ENCODE results near the gene SMG7. TPM values are rescaled to one million over a fixed set of nuclear protein-coding genes. Genes with fewer than 3 reads are reported as not detected.

Gene SMG7
- total RNA-seq, 3 donors from 2014 or later (not counting 1 experiment from before 2014, with no cell fraction given): 56.5 to 78.5 (median 75.6) TPM

DNA sequence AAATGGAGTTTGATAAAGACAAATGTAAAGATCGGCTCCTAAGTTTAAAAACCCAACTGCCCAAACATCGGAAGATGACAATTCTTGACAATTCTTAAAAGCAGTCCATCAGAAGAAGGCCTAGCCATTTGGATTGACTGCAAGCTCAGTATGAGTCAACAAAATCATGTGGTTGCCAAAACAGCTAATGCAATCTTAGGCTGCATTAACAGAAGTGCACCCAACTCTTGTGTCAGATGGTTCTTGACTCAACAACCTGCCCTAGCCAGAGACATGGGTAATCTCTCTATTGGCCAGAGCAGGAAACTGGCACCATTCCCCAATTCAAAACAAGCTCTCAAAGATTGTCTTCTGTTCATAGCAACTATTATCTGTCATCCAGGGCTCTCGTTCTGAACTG is 127.8 kb downstream of the SMG7 start:
- no peaks in the 10 kb centered on the region for H3K9me3 Mint-ChIP-seq
- TF ChIP-seq, protein P1, sequence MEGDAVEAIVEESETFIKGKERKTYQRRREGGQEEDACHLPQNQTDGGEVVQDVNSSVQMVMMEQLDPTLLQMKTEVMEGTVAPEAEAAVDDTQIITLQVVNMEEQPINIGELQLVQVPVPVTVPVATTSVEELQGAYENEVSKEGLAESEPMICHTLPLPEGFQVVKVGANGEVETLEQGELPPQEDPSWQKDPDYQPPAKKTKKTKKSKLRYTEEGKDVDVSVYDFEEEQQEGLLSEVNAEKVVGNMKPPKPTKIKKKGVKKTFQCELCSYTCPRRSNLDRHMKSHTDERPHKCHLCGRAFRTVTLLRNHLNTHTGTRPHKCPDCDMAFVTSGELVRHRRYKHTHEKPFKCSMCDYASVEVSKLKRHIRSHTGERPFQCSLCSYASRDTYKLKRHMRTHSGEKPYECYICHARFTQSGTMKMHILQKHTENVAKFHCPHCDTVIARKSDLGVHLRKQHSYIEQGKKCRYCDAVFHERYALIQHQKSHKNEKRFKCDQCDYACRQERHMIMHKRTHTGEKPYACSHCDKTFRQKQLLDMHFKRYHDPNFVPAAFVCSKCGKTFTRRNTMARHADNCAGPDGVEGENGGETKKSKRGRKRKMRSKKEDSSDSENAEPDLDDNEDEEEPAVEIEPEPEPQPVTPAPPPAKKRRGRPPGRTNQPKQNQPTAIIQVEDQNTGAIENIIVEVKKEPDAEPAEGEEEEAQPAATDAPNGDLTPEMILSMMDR (IDR thresholded peaks at IDR 0.05): no peak
- H3K4me3 Mint-ChIP-seq: no peak overlapping the region
- DNase-seq: no peak
- no peaks in the 10 kb centered on the region for H3K27me3 Mint-ChIP-seq (ENCODE audit: low read depth in 2 of 2)
- H3K27me3 ChIP-seq (ENCODE audit: control insufficient read depth, insufficient read depth, low read length): no peaks in the 10 kb centered on the region
- WGBS (ENCODE audit: insufficient coverage): 93% methylated on average over 3 of the region's 3 CpGs
- ATAC-seq: no peak
- H3K27ac Mint-ChIP-seq: no peak overlapping the region
- H3K27ac ChIP-seq (ENCODE audit: low read length): no peak overlapping the region
- H3K36me3 Mint-ChIP-seq: no peaks in the 10 kb centered on the region
- no peak overlapping the region for H3K4me3 ChIP-seq (ENCODE audit: low read length)
- H3K36me3 ChIP-seq (ENCODE audit: control insufficient read depth, insufficient read depth, low read length): no peaks in the 10 kb centered on the region
- intact Hi-C loops (cut with micrococcal nuclease): no loop called here
- peaks cover 15% of the 10 kb centered on the region for H3K4me1 ChIP-seq (ENCODE audit: control insufficient read depth, insufficient read depth, low read length)
- H3K4me1 Mint-ChIP-seq: peaks cover 19 to 25% of the 10 kb centered on the region in 2 donors
- H3K9me3 ChIP-seq (ENCODE audit: control insufficient read depth, insufficient read depth, low read length): no peaks in the 10 kb centered on the region

DNA sequence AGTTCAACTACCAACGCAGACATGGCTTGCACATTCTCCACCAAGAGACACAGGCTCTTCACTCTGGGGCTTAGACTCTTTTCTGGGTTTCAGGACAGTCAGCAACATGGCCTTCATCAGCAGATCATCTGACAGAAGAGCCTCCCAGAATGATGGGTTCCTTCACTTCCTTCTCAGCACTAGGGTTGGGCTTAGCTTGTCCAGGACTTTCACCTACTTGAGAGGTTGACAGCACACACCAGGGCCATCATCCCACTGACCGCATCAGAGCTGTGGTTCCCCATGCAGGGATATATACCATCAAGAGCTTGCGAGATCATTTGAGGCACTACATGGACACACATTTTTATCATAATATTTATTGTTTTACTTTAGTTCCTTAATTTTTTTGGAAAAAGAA is 128.3 kb downstream of the SMG7 start:
- H3K9me3 Mint-ChIP-seq: no peaks in the 10 kb centered on the region
- 93% methylated on average over 3 of the region's 3 CpGs for WGBS (ENCODE audit: insufficient coverage)
- H3K4me3 Mint-ChIP-seq: no peak overlapping the region
- H3K27ac Mint-ChIP-seq: no peak overlapping the region
- intact Hi-C loops (cut with micrococcal nuclease): no loop called here
- H3K36me3 ChIP-seq (ENCODE audit: control insufficient read depth, insufficient read depth, low read length): no peaks in the 10 kb centered on the region
- H3K4me3 ChIP-seq (ENCODE audit: low read length): no peak overlapping the region
- no peaks in the 10 kb centered on the region for H3K36me3 Mint-ChIP-seq
- DNase-seq (no peak), ATAC-seq (no peak)
- TF ChIP-seq, protein P1 (IDR thresholded peaks at IDR 0.05): no peak
- no peaks in the 10 kb centered on the region for H3K27me3 ChIP-seq (ENCODE audit: control insufficient read depth, insufficient read depth, low read length)
- peaks cover 19 to 27% of the 10 kb centered on the region in 2 donors for H3K4me1 Mint-ChIP-seq
- H3K4me1 ChIP-seq (ENCODE audit: control insufficient read depth, insufficient read depth, low read length): peaks cover 15% of the 10 kb centered on the region
- no peaks in the 10 kb centered on the region for H3K27me3 Mint-ChIP-seq (ENCODE audit: low read depth in 2 of 2)
- H3K27ac ChIP-seq (ENCODE audit: low read length): no peak overlapping the region
- H3K9me3 ChIP-seq (ENCODE audit: control insufficient read depth, insufficient read depth, low read length): no peaks in the 10 kb centered on the region

DNA sequence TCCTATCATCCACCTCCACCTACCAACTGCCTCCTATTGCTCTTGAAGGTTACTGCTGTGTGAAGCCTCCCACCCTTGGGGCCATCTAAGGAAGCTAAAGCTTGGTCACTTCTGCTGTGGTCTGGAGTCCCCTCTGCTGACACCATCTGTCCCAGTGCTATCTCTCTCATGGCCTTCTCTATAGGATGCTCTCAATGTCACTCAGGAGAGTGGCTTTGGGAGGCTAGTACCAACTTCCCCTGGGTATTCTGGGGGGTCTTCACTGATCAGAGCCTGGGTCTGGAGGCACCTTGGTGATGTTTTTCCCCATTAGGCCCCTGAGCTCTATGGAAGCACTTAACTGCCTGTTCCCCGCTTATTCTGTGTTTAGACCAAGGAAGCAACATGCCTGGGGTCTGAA is 130.2 kb downstream of the SMG7 start:
- H3K36me3 ChIP-seq (ENCODE audit: control insufficient read depth, insufficient read depth, low read length): no peaks in the 10 kb centered on the region
- H3K4me1 ChIP-seq (ENCODE audit: control insufficient read depth, insufficient read depth, low read length): peaks cover 15% of the 10 kb centered on the region
- DNase-seq (no peak), ATAC-seq (no peak)
- no peak overlapping the region for H3K27ac ChIP-seq (ENCODE audit: low read length)
- no peak overlapping the region for H3K27ac Mint-ChIP-seq
- no peak overlapping the region for H3K4me3 Mint-ChIP-seq
- H3K36me3 Mint-ChIP-seq: no peaks in the 10 kb centered on the region
- no peaks in the 10 kb centered on the region for H3K9me3 Mint-ChIP-seq
- intact Hi-C loops (cut with micrococcal nuclease): no loop called here
- no peaks in the 10 kb centered on the region for H3K9me3 ChIP-seq (ENCODE audit: control insufficient read depth, insufficient read depth, low read length)
- H3K27me3 Mint-ChIP-seq (ENCODE audit: low read depth in 2 of 2): no peaks in the 10 kb centered on the region
- no peak overlapping the region for H3K4me3 ChIP-seq (ENCODE audit: low read length)
- 96% methylated on average over 1 of the region's 1 CpG for WGBS (ENCODE audit: insufficient coverage)
- TF ChIP-seq, protein P1 (IDR thresholded peaks at IDR 0.05): no peak
- H3K4me1 Mint-ChIP-seq: peaks cover 19 to 27% of the 10 kb centered on the region in 2 donors
- no peaks in the 10 kb centered on the region for H3K27me3 ChIP-seq (ENCODE audit: control insufficient read depth, insufficient read depth, low read length)

Other genes with a start within 250 kb of the SMG7 start
- not detected for gene NMNAT2, start 54.1 kb upstream of the SMG7 start, total RNA-seq
- gene NCF2, start 118.0 kb downstream of the SMG7 start, total RNA-seq: 10 to 100 TPM; 10.4 to 21.7 (median 14.8) TPM
- gene ARPC5, start 163.3 kb downstream of the SMG7 start, total RNA-seq: 100 to 1,000 TPM; 103 to 120 (median 113) TPM
- gene APOBEC4, start 180.8 kb downstream of the SMG7 start, total RNA-seq: not detected